Measurements from ENCODE around the gene SLC9A4.

GRCh38 chr2:102437122-102437521 lies 35.9 kb upstream of the SLC9A4 start:
- TF ChIP-seq CTCF (IDR thresholded peaks at IDR 0.05; ENCODE audit: low read depth, low read length, poor library complexity, severe bottlenecking) (no peak), EZH2phosphoT487 (IDR thresholded peaks at IDR 0.05; ENCODE audit: borderline replicate concordance, low read length) (no peak)
